ENCODE measurements around the gene VPS13D. TPM values are rescaled to one million over a fixed set of nuclear protein-coding genes. Genes with fewer than 3 reads are reported as not detected.

The VPS13D gene
- total and polyA plus RNA-seq, 2 of the 4 experiments (the other 2 are of a cell fraction) = 9.0 to 16.3 TPM

DNA sequence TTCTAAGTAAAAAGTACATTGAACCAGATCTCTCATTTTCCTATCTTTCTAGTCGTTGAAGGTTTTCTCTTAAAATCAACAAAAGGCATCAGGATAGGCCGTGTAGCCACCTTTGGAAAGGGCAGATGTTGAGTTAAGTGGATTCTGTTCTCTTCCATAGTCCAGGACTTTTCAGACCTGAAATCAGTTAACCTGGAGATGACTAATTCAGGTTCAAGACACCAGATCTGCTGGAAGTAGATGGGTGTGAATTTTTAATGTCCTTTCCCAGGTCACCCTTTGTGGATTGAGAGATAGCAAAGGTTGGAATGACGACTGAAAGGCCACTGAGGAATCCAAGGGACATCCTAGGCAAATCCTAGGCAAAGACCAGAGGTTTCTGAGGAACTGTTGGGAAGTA lies 215.4 kb downstream of the VPS13D start:
- peak overlapping the region; percentile 11; the same call in 1 of the 2 replicates for H2AK5ac ChIP-seq (ENCODE audit: low read depth, low read length)
- H3K79me1 ChIP-seq (ENCODE audit: low read depth in 1 of 2, low read length in 2 of 2) = peaks cover 4 to 18% of the 10 kb centered on the region in 2 experiments; a peak in 2 of 4 replicates
- no peak overlapping the region for H3K4me3 ChIP-seq (ENCODE audit: insufficient read depth, low read depth, low read length)
- no peak overlapping the region for H3K9ac ChIP-seq (ENCODE audit: low read depth, low read length)
- no peak overlapping the region; the same call in 1 of the 2 replicates for H3K14ac ChIP-seq (replicated peaks; ENCODE audit: low read depth, low read length)
- no peak overlapping the region for H3K4me2 ChIP-seq (ENCODE audit: low read depth, low read length)
- H2AK9ac ChIP-seq (replicated peaks; ENCODE audit: low read depth, low read length, poor library complexity) = no peak overlapping the region
- no peak overlapping the region for H4K91ac ChIP-seq (ENCODE audit: insufficient read depth, low read depth, low read length)
- in situ Hi-C loops (cut with MboI; ENCODE audit: low sequenced_read_pairs) = no loop called here
- H2BK5ac ChIP-seq (ENCODE audit: low read depth, low read length, poor library complexity, severe bottlenecking) = no peak overlapping the region
- peak overlapping the region; percentile 9; the same call in 1 of the 2 replicates for H3K4ac ChIP-seq (ENCODE audit: low read depth, low read length)
- TF ChIP-seq, protein P1, sequence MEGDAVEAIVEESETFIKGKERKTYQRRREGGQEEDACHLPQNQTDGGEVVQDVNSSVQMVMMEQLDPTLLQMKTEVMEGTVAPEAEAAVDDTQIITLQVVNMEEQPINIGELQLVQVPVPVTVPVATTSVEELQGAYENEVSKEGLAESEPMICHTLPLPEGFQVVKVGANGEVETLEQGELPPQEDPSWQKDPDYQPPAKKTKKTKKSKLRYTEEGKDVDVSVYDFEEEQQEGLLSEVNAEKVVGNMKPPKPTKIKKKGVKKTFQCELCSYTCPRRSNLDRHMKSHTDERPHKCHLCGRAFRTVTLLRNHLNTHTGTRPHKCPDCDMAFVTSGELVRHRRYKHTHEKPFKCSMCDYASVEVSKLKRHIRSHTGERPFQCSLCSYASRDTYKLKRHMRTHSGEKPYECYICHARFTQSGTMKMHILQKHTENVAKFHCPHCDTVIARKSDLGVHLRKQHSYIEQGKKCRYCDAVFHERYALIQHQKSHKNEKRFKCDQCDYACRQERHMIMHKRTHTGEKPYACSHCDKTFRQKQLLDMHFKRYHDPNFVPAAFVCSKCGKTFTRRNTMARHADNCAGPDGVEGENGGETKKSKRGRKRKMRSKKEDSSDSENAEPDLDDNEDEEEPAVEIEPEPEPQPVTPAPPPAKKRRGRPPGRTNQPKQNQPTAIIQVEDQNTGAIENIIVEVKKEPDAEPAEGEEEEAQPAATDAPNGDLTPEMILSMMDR (conservative IDR thresholded peaks at IDR 0.05; ENCODE audit: low read depth, low read length) = no peak
- TF ChIP-seq MAZ (IDR thresholded peaks at IDR 0.05; ENCODE audit: borderline replicate concordance, low read depth, low read length) (no peak), MAFK (IDR thresholded peaks at IDR 0.05; ENCODE audit: low read depth, low read length) (no peak), CHD1 (IDR thresholded peaks at IDR 0.05; ENCODE audit: low read depth, low read length) (no peak), CEBPB (IDR thresholded peaks at IDR 0.05; ENCODE audit: low read depth, low read length) (no peak), RFX5 (IDR thresholded peaks at IDR 0.05; ENCODE audit: low read depth, low read length) (no peak), MXI1 (IDR thresholded peaks at IDR 0.05; ENCODE audit: borderline replicate concordance, low read depth, low read length) (no peak), RAD21 (IDR thresholded peaks at IDR 0.05; ENCODE audit: low read length) (no peak), NFE2L2 (IDR thresholded peaks at IDR 0.05; ENCODE audit: low read depth, low read length) (no peak), POLR2A (IDR thresholded peaks at IDR 0.05; ENCODE audit: low read depth, low read length) (no peak), FOS (IDR thresholded peaks at IDR 0.05; ENCODE audit: low read depth, low read length) (no peak), SMC3 (IDR thresholded peaks at IDR 0.05; ENCODE audit: low read depth, low read length) (no peak), BHLHE40 (IDR thresholded peaks at IDR 0.05; ENCODE audit: low read depth, low read length) (no peak), RCOR1 (IDR thresholded peaks at IDR 0.05; ENCODE audit: insufficient replicate concordance, low read length) (no peak)
- TF ChIP-seq, protein P2, sequence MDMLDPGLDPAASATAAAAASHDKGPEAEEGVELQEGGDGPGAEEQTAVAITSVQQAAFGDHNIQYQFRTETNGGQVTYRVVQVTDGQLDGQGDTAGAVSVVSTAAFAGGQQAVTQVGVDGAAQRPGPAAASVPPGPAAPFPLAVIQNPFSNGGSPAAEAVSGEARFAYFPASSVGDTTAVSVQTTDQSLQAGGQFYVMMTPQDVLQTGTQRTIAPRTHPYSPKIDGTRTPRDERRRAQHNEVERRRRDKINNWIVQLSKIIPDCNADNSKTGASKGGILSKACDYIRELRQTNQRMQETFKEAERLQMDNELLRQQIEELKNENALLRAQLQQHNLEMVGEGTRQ (IDR thresholded peaks at IDR 0.05; ENCODE audit: low read depth, low read length) = no peak
- TF ChIP-seq, protein P3, sequence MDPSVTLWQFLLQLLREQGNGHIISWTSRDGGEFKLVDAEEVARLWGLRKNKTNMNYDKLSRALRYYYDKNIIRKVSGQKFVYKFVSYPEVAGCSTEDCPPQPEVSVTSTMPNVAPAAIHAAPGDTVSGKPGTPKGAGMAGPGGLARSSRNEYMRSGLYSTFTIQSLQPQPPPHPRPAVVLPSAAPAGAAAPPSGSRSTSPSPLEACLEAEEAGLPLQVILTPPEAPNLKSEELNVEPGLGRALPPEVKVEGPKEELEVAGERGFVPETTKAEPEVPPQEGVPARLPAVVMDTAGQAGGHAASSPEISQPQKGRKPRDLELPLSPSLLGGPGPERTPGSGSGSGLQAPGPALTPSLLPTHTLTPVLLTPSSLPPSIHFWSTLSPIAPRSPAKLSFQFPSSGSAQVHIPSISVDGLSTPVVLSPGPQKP (IDR thresholded peaks at IDR 0.05; ENCODE audit: borderline replicate concordance, low read depth, low read length) = no peak
- peak overlapping the region; percentile 76; the same call in 1 of the 2 replicates for H3K18ac ChIP-seq (ENCODE audit: low read depth, low read length)
- H2BK15ac ChIP-seq (ENCODE audit: low read depth, low read length) = no peak overlapping the region
- no peaks in the 10 kb centered on the region for H3K9me3 ChIP-seq (ENCODE audit: control insufficient read depth, insufficient read depth, low read length)
- H3K56ac ChIP-seq (ENCODE audit: extremely low read depth, insufficient read depth, low read length) = no peak overlapping the region
- BruUV-seq (replicated peaks) = no TSS peak
- H2BK120ac ChIP-seq (ENCODE audit: low read depth, low read length) = 0 out of 2 replicates have a peak overlapping the region, but pooled peaks have one; percentile 16
- H3K36me3 ChIP-seq (ENCODE audit: control insufficient read depth, insufficient read depth, low read length) = no peaks in the 10 kb centered on the region; the same call in 1 of the 2 replicates
- peaks cover 22% of the 10 kb centered on the region for H3K4me1 ChIP-seq (ENCODE audit: control insufficient read depth, insufficient read depth, low read length)
- 40% methylated on average over 1 of the region's 3 CpGs; no CpG with 5 or more reads in 1 of the 2 experiments for WGBS, 2 experiments (ENCODE audit: extremely low coverage in 2 of 2, insufficient read length in 1 of 2)
- H3K9me1 ChIP-seq (ENCODE audit: insufficient read depth, low read length) = peaks cover 14% of the 10 kb centered on the region
- no peaks in the 10 kb centered on the region for H3K27me3 ChIP-seq (ENCODE audit: control insufficient read depth, insufficient read depth, low read length)
- no peak overlapping the region for H3K27ac ChIP-seq (ENCODE audit: insufficient read depth, low read length)
- dilution Hi-C loops (cut with HindIII; ENCODE audit: low sequenced_read_pairs, unreplicated experiment) = no loop called here
- no peak overlapping the region for H2BK20ac ChIP-seq (ENCODE audit: low read depth, low read length)
- H4K20me1 ChIP-seq (ENCODE audit: insufficient read depth, low read length) = no peaks in the 10 kb centered on the region
- CTCF ChIA-PET = interaction anchor here (1.1 kb wide), 1 partner anchor 55 kb away, joined by 4 read pairs; no protein-coding TSS in a partner anchor
- H4K5ac ChIP-seq (ENCODE audit: low read depth, low read length) = no peak overlapping the region; the same call in 1 of the 2 replicates
- POLR2A ChIA-PET (ENCODE audit: unreplicated experiment) = interaction anchor here (0.6 kb wide), 1 partner anchor 150 kb away, joined by 3 read pairs; no protein-coding TSS in a partner anchor
- DNase-seq = no peak
- no peak overlapping the region for H2AFZ ChIP-seq (replicated peaks; ENCODE audit: low read length, poor library complexity)
- ATAC-seq (ENCODE audit: low read depth) = no peak
- no peak overlapping the region for H3K23ac ChIP-seq (ENCODE audit: low read depth, low read length)
- intact Hi-C loops (cut with micrococcal nuclease) = no loop called here
- H4K8ac ChIP-seq (ENCODE audit: low read depth in 2 of 2, low read length in 2 of 2) = no peak overlapping the region
